GM18505 (cell line): ENCODE results near the gene GOLGA6L22.
"Not testable (repeated sequence)": the region's sequence is repeated elsewhere in the genome, so short reads cannot be mapped to it uniquely, and the experiment has no call there.

Experiments
- ATAC-seq: cut with Tn5 transposase; IDR thresholded peaks from one replicate; pipeline ENCODE4 v1.9.1; 2021; ENCODE audit not compliant: unreplicated experiment

GOLGA6L22 gene, protein sequence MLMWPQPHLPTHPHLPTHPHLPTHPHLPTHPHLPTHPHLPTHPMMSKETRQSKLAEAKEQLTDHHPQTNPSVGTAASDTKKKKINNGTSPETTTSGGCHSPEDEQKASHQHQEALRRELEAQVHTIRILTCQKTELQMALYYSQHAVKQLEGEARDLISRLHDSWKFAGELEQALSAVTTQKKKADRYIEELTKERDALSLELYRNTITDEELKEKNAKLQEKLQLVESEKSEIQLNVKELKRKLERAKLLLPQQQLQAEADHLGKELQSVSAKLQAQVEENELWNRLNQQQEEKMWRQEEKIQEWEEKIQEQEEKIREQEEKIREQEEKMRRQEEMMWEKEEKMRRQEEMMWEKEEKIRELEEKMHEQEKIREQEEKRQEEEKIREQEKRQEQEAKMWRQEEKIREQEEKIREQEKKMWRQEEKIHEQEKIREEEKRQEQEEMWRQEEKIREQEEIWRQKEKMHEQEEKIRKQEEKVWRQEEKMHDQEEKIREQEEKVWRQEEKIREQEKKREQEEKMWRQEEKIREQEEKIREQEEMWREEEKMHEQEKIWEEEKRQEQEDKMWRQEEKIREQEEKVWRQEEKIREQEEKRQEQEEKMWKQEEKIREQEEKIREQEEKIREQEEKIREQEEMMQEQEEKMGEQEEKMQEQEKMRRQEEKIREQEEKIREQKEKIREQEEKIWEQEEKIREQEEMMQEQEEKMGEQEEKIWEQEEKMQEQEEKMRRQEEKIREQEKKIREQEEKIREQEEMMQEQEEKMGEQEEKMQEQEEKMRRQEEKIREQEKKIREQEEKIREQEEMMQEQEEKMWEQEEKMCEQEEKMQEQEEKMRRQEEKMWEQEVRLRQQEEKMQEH

GRCh38 chr15:22458603-22459002 lies at the start of gene GOLGA6L22:
Gene GOLGA6L22 (plus strand): TSS chr15:22458903. CDS start chr15:22458994, 91 bp downstream.
- not testable (repeated sequence) for ATAC-seq

- ATAC-seq: not testable (repeated sequence)
Observed at GRCh38 chr15:22417288-22417687, 41.4 kb upstream of the GOLGA6L22 start.

DNA sequence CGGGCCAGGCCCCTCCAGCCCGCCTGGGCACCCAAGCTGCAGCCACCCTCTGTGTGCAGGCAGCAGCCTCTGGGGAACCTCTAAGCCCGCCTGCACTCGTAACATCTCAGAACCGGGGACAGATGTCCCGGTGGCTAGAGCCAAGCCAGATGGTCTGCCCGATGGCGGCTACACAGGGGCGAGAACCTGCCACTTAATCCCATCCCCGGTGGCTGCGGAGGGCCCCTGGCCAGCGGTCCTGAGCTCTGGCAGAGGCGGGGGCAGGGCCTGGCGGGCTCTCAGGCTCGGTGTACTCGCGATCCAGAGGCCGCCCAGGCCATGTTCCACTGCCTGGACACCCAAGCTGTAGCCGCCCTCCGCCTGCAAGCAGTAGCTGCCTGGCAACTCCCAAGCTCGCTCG lies 40.9 kb upstream of the GOLGA6L22 start:
- ATAC-seq: not testable (repeated sequence)

DNA sequence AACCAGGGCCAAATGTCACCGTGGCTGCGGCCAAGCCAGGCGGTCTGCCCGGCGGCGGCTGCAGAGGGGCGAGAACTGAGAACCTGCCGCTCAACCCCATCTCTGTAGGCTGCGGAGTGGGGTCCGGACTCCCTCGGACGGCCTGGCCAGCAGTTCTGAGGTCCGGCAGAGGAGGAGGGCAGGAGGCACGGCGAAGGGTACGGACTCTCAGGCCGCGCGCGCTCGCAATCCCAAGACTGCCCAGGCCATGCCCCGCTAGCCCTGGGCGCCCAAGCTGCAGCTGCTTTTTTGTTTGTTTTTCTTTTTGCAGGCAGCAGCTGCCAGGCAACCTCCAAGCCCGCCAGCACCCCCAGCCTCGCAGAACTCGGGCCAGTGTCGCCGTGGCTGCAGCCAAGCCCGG lies 40.5 kb upstream of the GOLGA6L22 start:
- not testable (repeated sequence) for ATAC-seq

GRCh38 chr15:22418666-22419065 lies 40.0 kb upstream of the GOLGA6L22 start:
- ATAC-seq: not testable (repeated sequence)

DNA sequence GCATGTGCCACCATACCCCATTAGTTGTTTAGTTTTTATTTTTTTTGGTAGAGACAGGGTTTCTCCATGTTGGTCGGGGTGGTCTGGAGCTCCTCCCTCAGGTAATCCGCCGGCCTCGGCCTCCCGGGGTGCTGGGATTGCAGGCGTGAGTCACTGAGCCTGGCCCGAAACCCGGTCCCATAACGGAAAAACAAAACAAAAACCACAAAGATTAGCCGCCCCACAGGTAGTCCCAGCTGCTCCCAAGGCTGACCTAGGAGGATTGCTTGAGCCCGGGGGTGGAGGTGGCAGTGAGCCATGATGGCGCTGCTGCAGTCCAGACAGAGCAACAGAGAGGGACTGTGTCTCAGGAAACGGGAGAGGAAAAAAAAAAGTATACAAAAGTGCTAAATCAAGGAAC lies 38.4 kb upstream of the GOLGA6L22 start:
- not testable (repeated sequence) for ATAC-seq

DNA sequence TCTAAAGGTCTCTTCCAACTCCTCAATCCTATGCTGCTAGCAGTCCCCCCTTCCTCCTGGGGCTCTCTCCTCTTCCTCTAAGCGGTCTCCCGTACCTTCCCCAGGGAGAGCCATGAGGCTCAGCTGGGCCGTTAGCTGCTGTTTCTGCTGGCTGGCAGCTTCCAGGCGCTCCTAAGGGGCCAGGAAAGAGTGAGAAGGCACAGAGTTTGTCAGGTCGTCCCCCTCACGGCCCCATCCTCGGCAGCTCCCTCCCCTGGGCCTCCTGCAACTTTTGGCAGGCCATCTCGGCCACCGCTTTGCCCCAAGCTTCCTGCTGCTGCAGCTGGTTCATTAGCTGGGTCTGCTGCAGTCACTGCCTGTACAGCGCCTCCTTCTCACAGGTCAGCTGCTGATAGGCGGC lies 29.3 kb upstream of the GOLGA6L22 start:
- ATAC-seq: not testable (repeated sequence)

GRCh38 chr15:22431687-22432086 lies 27.0 kb upstream of the GOLGA6L22 start:
- ATAC-seq: not testable (repeated sequence)

DNA sequence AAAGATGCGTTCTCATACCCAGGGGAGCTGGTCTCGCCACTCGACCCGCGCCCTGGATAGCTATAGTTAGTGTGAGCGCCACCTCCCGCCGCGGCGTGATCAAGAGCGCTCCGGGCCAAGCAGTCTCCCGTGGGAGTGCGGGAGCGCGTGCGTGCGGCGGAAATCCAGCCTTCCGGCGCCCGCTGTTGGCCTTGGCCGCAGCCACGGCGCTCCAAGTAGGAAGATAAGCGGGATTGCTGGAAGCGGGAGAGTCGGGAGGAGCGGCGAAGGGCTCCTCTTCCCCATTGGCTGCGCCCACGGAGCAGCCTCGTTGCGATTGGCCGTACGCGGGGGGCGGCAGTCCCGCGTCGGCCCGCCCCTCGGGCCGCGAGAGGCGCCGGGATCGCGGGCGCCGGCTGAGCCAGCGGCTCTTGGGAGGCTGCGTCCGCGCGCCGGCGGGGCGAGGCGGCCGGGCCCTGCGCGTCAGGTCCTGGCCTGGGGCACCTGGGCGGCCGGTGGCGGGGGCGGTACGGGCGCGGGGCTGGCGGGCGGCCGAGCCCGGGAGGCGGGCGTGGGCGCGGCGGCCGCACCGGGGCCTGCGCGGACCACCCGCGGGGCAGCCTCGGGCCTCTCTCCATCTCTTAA lies 35.9 kb downstream of the GOLGA6L22 start:
- not testable (repeated sequence) for ATAC-seq

DNA sequence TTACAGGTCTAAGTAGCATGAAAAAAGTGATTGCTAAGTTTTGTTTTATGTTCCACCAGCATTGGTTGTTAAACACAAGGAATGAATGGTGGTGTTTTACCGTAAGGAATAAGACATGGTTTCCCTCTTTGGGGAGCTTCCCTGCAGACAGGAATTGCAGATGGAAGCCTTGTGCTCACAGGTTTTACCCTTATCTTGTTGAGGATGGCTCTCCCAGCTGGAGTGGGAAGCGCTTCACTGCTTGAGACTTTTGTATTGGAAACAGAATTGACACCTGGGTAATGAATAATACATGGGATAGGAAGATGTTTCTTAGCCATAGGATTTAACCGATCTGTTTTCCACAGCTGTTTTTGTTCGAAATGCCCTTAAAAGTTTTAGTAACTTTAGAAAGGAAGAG lies 38.5 kb downstream of the GOLGA6L22 start:
- not testable (repeated sequence) for ATAC-seq

GRCh38 chr15:22498220-22498925 lies 39.7 kb downstream of the GOLGA6L22 start:
- ATAC-seq: not testable (repeated sequence)

GRCh38 chr15:22502272-22502671 lies 43.6 kb downstream of the GOLGA6L22 start:
- ATAC-seq: not testable (repeated sequence)

DNA sequence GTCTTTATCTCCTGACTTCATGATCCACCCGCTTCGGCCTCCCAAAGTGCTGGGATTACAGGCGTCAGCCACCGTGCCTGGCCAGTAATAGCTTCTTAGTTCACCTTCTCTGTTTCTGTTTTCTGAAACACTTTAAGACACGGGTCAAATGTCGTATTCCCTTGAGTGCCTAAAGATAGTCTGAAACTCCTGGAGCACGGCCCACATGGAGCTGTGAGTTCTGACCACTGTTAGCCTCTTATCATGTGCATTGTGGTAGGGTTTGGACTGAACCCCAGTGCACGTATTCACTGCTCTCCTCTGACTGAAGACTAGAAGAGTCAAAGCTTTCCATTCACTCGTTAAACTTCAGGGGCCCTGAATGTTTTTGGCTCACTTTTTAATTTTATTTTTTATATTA lies 48.3 kb downstream of the GOLGA6L22 start:
- not testable (repeated sequence) for ATAC-seq

GRCh38 chr15:22516140-22516539 lies 57.4 kb downstream of the GOLGA6L22 start:
- not testable (repeated sequence) for ATAC-seq
